Fibroblast of villous mesenchyme (primary cell): ENCODE measurements around the gene ALDH2. TPM values are rescaled to one million over a fixed set of nuclear protein-coding genes. Genes with fewer than 3 reads are reported as not detected.
A peak's percentile ranks its signal among the peaks of the same experiment; 100 is the strongest.

ENCODE experiments used
- DNase-seq: peaks from one replicate; pipeline ENCODE4 v3.0.0-alpha.2; 2010; ENCODE audit warnings: low read depth
- H3K4me3 ChIP-seq: 2 replicates; pipeline ENCODE4 v1.5.1; 2011; ENCODE audit warnings: low read depth, mild to moderate bottlenecking, low read length
- CTCF ChIP-seq: IDR thresholded peaks from 2 replicates; pipeline ENCODE4 v1.5.1; 2012; ENCODE audit warnings: low read depth, mild to moderate bottlenecking, low read length; ENCODE audit not compliant: insufficient read depth
- small RNA-seq: library from RNA; depleted of rRNA; stranded (forward); fragments of <200 nt; gene quantifications from one replicate; pipeline ENCODE3, GENCODE V24; 2012
- total RNA-seq: library from RNA; depleted of rRNA; stranded (reverse); fragments of >200 nt; gene quantifications from 2 replicates; pipeline ENCODE4 v1.2.3, GENCODE V29; 2012

Gene ALDH2
- total RNA-seq, 1 donor = 13.4 TPM

- TF ChIP-seq CTCF = no peak
- no peak overlapping the region for H3K4me3 ChIP-seq
- DNase-seq = peak; percentile 74
Observed at GRCh38 chr12:111850526-111850925, 83.8 kb downstream of the ALDH2 start.

GRCh38 chr12:111858186-111858585 is 91.5 kb downstream of the ALDH2 start:
- H3K4me3 ChIP-seq = no peak overlapping the region
- TF ChIP-seq CTCF = no peak
- no peak for DNase-seq

- no peak for TF ChIP-seq CTCF
- DNase-seq = no peak
- no peak overlapping the region for H3K4me3 ChIP-seq
Observed at GRCh38 chr12:111858778-111859177, 92.0 kb downstream of the ALDH2 start.

- no peak for DNase-seq
- no peak overlapping the region for H3K4me3 ChIP-seq
- no peak for TF ChIP-seq CTCF
Observed at GRCh38 chr12:111864913-111865312, 98.2 kb downstream of the ALDH2 start.

Small RNAs within 50 kb of the gene (small RNA-seq; reads per million reads assigned to genes)
- gene MIR6761 = not detected

Other genes with a start within 250 kb of the ALDH2 start
- 48.3 and 71.7 TPM in 2 replicates for gene ATXN2, start 167.6 kb upstream of the ALDH2 start, total RNA-seq
- 18.7 and 22.9 TPM in 2 replicates for gene BRAP, start 81.0 kb upstream of the ALDH2 start, total RNA-seq
- 16.4 and 18.4 TPM in 2 replicates for gene ACAD10, start 80.9 kb upstream of the ALDH2 start, total RNA-seq
- gene MAPKAPK5, start 75.3 kb downstream of the ALDH2 start, total RNA-seq = 32.4 and 34.1 TPM in 2 replicates
- 5.5 and 7.3 TPM in 2 replicates for gene TMEM116, start 246.2 kb downstream of the ALDH2 start, total RNA-seq
- gene ERP29, start 246.5 kb downstream of the ALDH2 start, total RNA-seq = 50.3 and 55.3 TPM in 2 replicates